Lower lobe of right lung (tissue), 2 donors: ENCODE results near the gene DSTN. TPM values are rescaled to one million over a fixed set of nuclear protein-coding genes. Genes with fewer than 3 reads are reported as not detected.
A peak's percentile ranks its signal among the peaks of the same experiment; 100 is the strongest.

Experiments used
- ATAC-seq, 2 donors: fragments of 200-7000 bp; cut with Tn5 transposase; one replicate each; pipeline ENCODE4 v1.9.1; 2020 to 2022; ENCODE audit warnings: mild to moderate bottlenecking in 2 of 2, moderate library complexity in 2 of 2
- DNase-seq: peaks from one replicate; pipeline ENCODE4 v3.0.0-alpha.2; 2020
- H3K27ac ChIP-seq: fragments of 200-600 bp; one replicate; pipeline ENCODE4 v1.8.0; 2022
- H3K27me3 ChIP-seq: fragments of 200-600 bp; one replicate; pipeline ENCODE4 v1.8.0; 2022; ENCODE audit warnings: low read depth
- H3K36me3 ChIP-seq: fragments of 200-600 bp; one replicate; pipeline ENCODE4 v1.8.0; 2022; ENCODE audit warnings: mild to moderate bottlenecking
- H3K4me1 ChIP-seq: fragments of 200-600 bp; one replicate; pipeline ENCODE4 v1.8.0; 2022
- H3K4me3 ChIP-seq: fragments of 200-600 bp; one replicate; pipeline ENCODE4 v1.8.0; 2022; ENCODE audit warnings: mild to moderate bottlenecking
- H3K9me3 ChIP-seq: fragments of 200-600 bp; one replicate; pipeline ENCODE4 v1.8.0; 2022
- CTCF ChIP-seq: fragments of 200-600 bp; IDR thresholded peaks from one replicate; pipeline ENCODE4 v1.8.0; 2022; ENCODE audit warnings: antibody characterized with exemption, mild to moderate bottlenecking
- intact Hi-C: fragments of 100-400 bp; cut with DNase I; formaldehyde crosslinking; loops from one replicate; pipeline ENCODE4 v1.11.0; 2022
- total RNA-seq: library from RNA; stranded (reverse); fragmentation: NEBNext Ultra II Directional; extraction: Animal tissue kit (Norgen Biotek cat#: 25700); gene quantifications from one replicate; pipeline ENCODE4 v1.2.1, GENCODE V29; 2021
- donor health status: DM: no; HTN: yes; CAD: no; lungs with severe emphysema.

Gene DSTN
- total RNA-seq, 1 donor from 2014 or later, result 347 TPM

- peaks cover 8% of the 10 kb centered on the region for H3K4me1 ChIP-seq
- H3K27me3 ChIP-seq, result no peaks in the 10 kb centered on the region
- DNase-seq (peak; percentile 44), ATAC-seq (no peak)
- peaks cover 100% of the 10 kb centered on the region for H3K36me3 ChIP-seq
- H3K27ac ChIP-seq, result no peak overlapping the region
- no peaks in the 10 kb centered on the region for H3K9me3 ChIP-seq
- H3K4me3 ChIP-seq, result no peak overlapping the region
- no peak for TF ChIP-seq CTCF
- intact Hi-C loops, result no loop called here
These were observed 58.4 kb downstream of the DSTN start for GRCh38 chr20:17628101-17628841.

GRCh38 chr20:17629025-17629424 lies 59.1 kb downstream of the DSTN start:
- DNase-seq (no peak), ATAC-seq (no peak)
- Histone ChIP-seq H3K4me1 (peaks cover 12% of the 10 kb centered on the region), H3K27me3 (no peaks in the 10 kb centered on the region), H3K36me3 (peaks cover 100% of the 10 kb centered on the region), H3K9me3 (no peaks in the 10 kb centered on the region), H3K27ac (no peak overlapping the region), H3K4me3 (no peak overlapping the region)
- intact Hi-C loops, result no loop called here
- no peak for TF ChIP-seq CTCF

GRCh38 chr20:17629678-17630089 lies 59.8 kb downstream of the DSTN start:
- Histone ChIP-seq H3K9me3 (no peaks in the 10 kb centered on the region), H3K27me3 (no peaks in the 10 kb centered on the region), H3K27ac (no peak overlapping the region), H3K4me3 (no peak overlapping the region), H3K36me3 (peaks cover 100% of the 10 kb centered on the region), H3K4me1 (peaks cover 18% of the 10 kb centered on the region)
- ATAC-seq (no peak), DNase-seq (no peak)
- intact Hi-C loops, result no loop called here
- TF ChIP-seq CTCF, result no peak

- intact Hi-C loops, result no loop called here
- H3K4me3 ChIP-seq, result no peak overlapping the region
- TF ChIP-seq CTCF, result no peak
- H3K4me1 ChIP-seq, result peaks cover 24% of the 10 kb centered on the region
- H3K9me3 ChIP-seq, result no peaks in the 10 kb centered on the region
- DNase-seq (no peak), ATAC-seq (no peak)
- no peak overlapping the region for H3K27ac ChIP-seq
- H3K27me3 ChIP-seq, result no peaks in the 10 kb centered on the region
- peaks cover 100% of the 10 kb centered on the region for H3K36me3 ChIP-seq
These were observed 60.4 kb downstream of the DSTN start for GRCh38 chr20:17630151-17630805.

- H3K27ac ChIP-seq, result no peak overlapping the region
- peaks cover 29% of the 10 kb centered on the region for H3K4me1 ChIP-seq
- intact Hi-C loops, result no loop called here
- TF ChIP-seq CTCF, result no peak
- H3K9me3 ChIP-seq, result no peaks in the 10 kb centered on the region
- no peak overlapping the region for H3K4me3 ChIP-seq
- H3K36me3 ChIP-seq, result peaks cover 100% of the 10 kb centered on the region
- DNase-seq, result no peak
- ATAC-seq, result no peak
- no peaks in the 10 kb centered on the region for H3K27me3 ChIP-seq
These were observed 60.9 kb downstream of the DSTN start for GRCh38 chr20:17630806-17631195.
